Neural progenitor cell (in vitro differentiated cells): ENCODE results near the gene GHDC. TPM values are rescaled to one million over a fixed set of nuclear protein-coding genes. Genes with fewer than 3 reads are reported as not detected.
"Not testable (repeated sequence)": the region's sequence is repeated elsewhere in the genome, so short reads cannot be mapped to it uniquely, and the experiment has no call there.

ENCODE experiments used
- DNase-seq: peaks from one replicate; pipeline ENCODE4 v3.0.0-alpha.2; 2016; ENCODE audit warnings: low spot score
- H2AFZ ChIP-seq: fragments of 200-600 bp; sonication (generic); replicated peaks from 2 replicates; pipeline ENCODE4 v1.6.1; 2016; ENCODE audit warnings: antibody characterized with exemption
- H3F3A ChIP-seq: fragments of 200-600 bp; sonication (generic); 2 replicates; pipeline ENCODE4 v1.6.1; 2016; ENCODE audit warnings: antibody characterized with exemption, low read depth
- H3K27ac ChIP-seq: fragments of 200-600 bp; sonication (generic); 2 replicates; pipeline ENCODE4 v1.5.1; 2016; ENCODE audit warnings: mild to moderate bottlenecking
- H3K27me3 ChIP-seq: fragments of 200-600 bp; sonication (generic); 2 replicates; pipeline ENCODE4 v1.6.1; 2016; ENCODE audit warnings: mild to moderate bottlenecking, moderate library complexity
- H3K36me3 ChIP-seq: fragments of 200-600 bp; sonication (generic); 2 replicates; pipeline ENCODE4 v1.5.1; 2016
- H3K4me1 ChIP-seq: fragments of 200-600 bp; sonication (generic); 2 replicates; pipeline ENCODE4 v1.6.1; 2016; ENCODE audit warnings: mixed run types
- H3K4me2 ChIP-seq: fragments of 200-600 bp; sonication (generic); 2 replicates; pipeline ENCODE4 v1.6.1; 2016
- H3K4me3 ChIP-seq: fragments of 200-600 bp; sonication (generic); 2 replicates; pipeline ENCODE4 v1.5.1; 2016
- H3K79me2 ChIP-seq: fragments of 200-600 bp; sonication (generic); 2 replicates; pipeline ENCODE4 v1.6.1; 2016; ENCODE audit warnings: low read depth
- H3K9ac ChIP-seq: fragments of 200-600 bp; sonication (generic); 2 replicates; pipeline ENCODE4 v1.6.1; 2016
- H3K9me3 ChIP-seq: fragments of 200-600 bp; sonication (generic); 2 replicates; pipeline ENCODE4 v1.5.1; 2016; ENCODE audit warnings: low read depth
- H4K20me1 ChIP-seq: fragments of 200-600 bp; sonication (generic); 2 replicates; pipeline ENCODE4 v1.6.1; 2016; ENCODE audit warnings: low read depth
- H3K27ac Mint-ChIP-seq: 3 replicates; pipeline ENCODE4 v1.8.0; 2021; ENCODE audit warnings: mixed read lengths
- H3K27me3 Mint-ChIP-seq: 2 replicates; pipeline ENCODE4 v1.8.0; 2022; ENCODE audit warnings: low read depth, mild to moderate bottlenecking, inconsistent platforms, moderate library complexity, mixed read lengths; ENCODE audit not compliant: insufficient read depth
- H3K36me3 Mint-ChIP-seq: 3 replicates; pipeline ENCODE4 v1.8.0; 2021; ENCODE audit warnings: mixed read lengths
- H3K4me1 Mint-ChIP-seq: 3 replicates; pipeline ENCODE4 v1.8.0; 2021; ENCODE audit warnings: mixed read lengths
- H3K4me3 Mint-ChIP-seq: 3 replicates; pipeline ENCODE4 v1.8.0; 2021; ENCODE audit warnings: mild to moderate bottlenecking, moderate library complexity, mixed read lengths
- H3K9me3 Mint-ChIP-seq: 3 replicates; pipeline ENCODE4 v1.8.0; 2020; ENCODE audit warnings: mixed read lengths
- CTCF ChIP-seq: fragments of 200-600 bp; sonication (generic); IDR thresholded peaks from 2 replicates; pipeline ENCODE4 v1.5.1; 2017; ENCODE audit warnings: antibody characterized with exemption, mild to moderate bottlenecking
- EZH2 ChIP-seq: fragments of 200-600 bp; sonication (generic); IDR thresholded peaks from 2 replicates; pipeline ENCODE4 v1.6.1; 2017; ENCODE audit warnings: antibody characterized with exemption, mild to moderate bottlenecking, moderate library complexity
- EZH2phosphoT487 ChIP-seq: fragments of 200-600 bp; sonication (generic); IDR thresholded peaks from 2 replicates; pipeline ENCODE4 v1.6.1; 2017; ENCODE audit warnings: antibody characterized with exemption
- total RNA-seq: library from RNA; depleted of rRNA; stranded (reverse); fragments of >200 nt; gene quantifications from 2 replicates; pipeline ENCODE4 v1.2.3, GENCODE V29; 2015; ENCODE audit warnings: low replicate concordance

Gene GHDC
- total RNA-seq, 1 donor from 2014 or later: 7.7 TPM

GRCh38 chr17:42189651-42189965 lies 4.7 kb downstream of the GHDC start:
- no peaks in the 10 kb centered on the region for H3K9me3 ChIP-seq
- peaks cover 13% of the 10 kb centered on the region for H3K27me3 ChIP-seq
- H3K36me3 ChIP-seq: no peaks in the 10 kb centered on the region
- H3F3A ChIP-seq: peaks cover 15% of the 10 kb centered on the region
- no peak for DNase-seq
- H3K27ac Mint-ChIP-seq: no peak overlapping the region
- peaks cover 23% of the 10 kb centered on the region for H3K4me1 ChIP-seq
- H3K4me1 Mint-ChIP-seq: peaks cover 28% of the 10 kb centered on the region
- no peak overlapping the region for H2AFZ ChIP-seq
- H3K36me3 Mint-ChIP-seq: no peaks in the 10 kb centered on the region
- no peak overlapping the region for H3K4me3 Mint-ChIP-seq
- TF ChIP-seq CTCF (no peak), EZH2 (no peak), EZH2phosphoT487 (no peak)
- no peak overlapping the region for H3K4me3 ChIP-seq
- H3K9me3 Mint-ChIP-seq: no peaks in the 10 kb centered on the region
- peaks cover 16% of the 10 kb centered on the region for H4K20me1 ChIP-seq
- H3K4me2 ChIP-seq: no peak overlapping the region
- H3K79me2 ChIP-seq: no peaks in the 10 kb centered on the region
- no peak overlapping the region for H3K9ac ChIP-seq
- H3K27me3 Mint-ChIP-seq: peaks cover 11% of the 10 kb centered on the region
- H3K27ac ChIP-seq: no peak overlapping the region

- peaks cover 16% of the 10 kb centered on the region for H4K20me1 ChIP-seq
- peaks cover 18% of the 10 kb centered on the region for H3F3A ChIP-seq
- H3K36me3 ChIP-seq: no peaks in the 10 kb centered on the region
- H3K4me1 ChIP-seq: peaks cover 22% of the 10 kb centered on the region
- peaks cover 25% of the 10 kb centered on the region for H3K4me1 Mint-ChIP-seq
- TF ChIP-seq CTCF (no peak), EZH2phosphoT487 (no peak), EZH2 (no peak)
- H3K9me3 ChIP-seq: no peaks in the 10 kb centered on the region
- H3K27ac ChIP-seq: no peak overlapping the region
- H3K9me3 Mint-ChIP-seq: no peaks in the 10 kb centered on the region
- H3K27me3 ChIP-seq: peaks cover 19% of the 10 kb centered on the region
- no peak overlapping the region for H3K4me3 ChIP-seq
- H3K27me3 Mint-ChIP-seq: peaks cover 11% of the 10 kb centered on the region
- no peak overlapping the region for H3K4me3 Mint-ChIP-seq
- DNase-seq: no peak
- no peaks in the 10 kb centered on the region for H3K36me3 Mint-ChIP-seq
- H3K27ac Mint-ChIP-seq: no peak overlapping the region
- H3K4me2 ChIP-seq: no peak overlapping the region
- no peak overlapping the region for H2AFZ ChIP-seq
- H3K79me2 ChIP-seq: no peaks in the 10 kb centered on the region
- no peak overlapping the region for H3K9ac ChIP-seq
These were observed 5.3 kb downstream of the GHDC start for GRCh38 chr17:42188749-42189650.

GRCh38 chr17:42187833-42188232 lies 6.5 kb downstream of the GHDC start:
- peaks cover 30% of the 10 kb centered on the region for H3F3A ChIP-seq
- H3K9ac ChIP-seq: no peak overlapping the region
- no peak overlapping the region for H3K4me2 ChIP-seq
- H3K79me2 ChIP-seq: no peaks in the 10 kb centered on the region
- no peak overlapping the region for H2AFZ ChIP-seq
- Mint-ChIP-seq H3K4me1 (peaks cover 24% of the 10 kb centered on the region), H3K4me3 (no peak overlapping the region), H3K36me3 (no peaks in the 10 kb centered on the region), H3K9me3 (no peaks in the 10 kb centered on the region), H3K27me3 (peaks cover 17% of the 10 kb centered on the region), H3K27ac (peak overlapping the region; percentile 83)
- H3K36me3 ChIP-seq: no peaks in the 10 kb centered on the region
- peaks cover 20% of the 10 kb centered on the region for H3K4me1 ChIP-seq
- no peak overlapping the region for H3K27ac ChIP-seq
- TF ChIP-seq CTCF (no peak), EZH2phosphoT487 (no peak), EZH2 (no peak)
- no peak for DNase-seq
- H3K4me3 ChIP-seq: no peak overlapping the region
- no peaks in the 10 kb centered on the region for H3K9me3 ChIP-seq
- peaks cover 31% of the 10 kb centered on the region for H3K27me3 ChIP-seq
- peaks cover 16% of the 10 kb centered on the region for H4K20me1 ChIP-seq

GRCh38 chr17:42186191-42186590 lies 8.1 kb downstream of the GHDC start:
- H3K27ac ChIP-seq, H3K9me3 Mint-ChIP-seq, H3K36me3 Mint-ChIP-seq, H3K9ac ChIP-seq, H3K79me2 ChIP-seq, H2AFZ ChIP-seq, DNase-seq, H3K9me3 ChIP-seq, H3K4me3 ChIP-seq, H3K27ac Mint-ChIP-seq, H3K36me3 ChIP-seq: not testable (repeated sequence)
- Mint-ChIP-seq H3K27me3 (peaks cover 33% of the 10 kb centered on the region), H3K4me3 (peak overlapping the region; percentile 27), H3K4me1 (peaks cover 28% of the 10 kb centered on the region)
- Histone ChIP-seq H3K4me1 (peaks cover 20% of the 10 kb centered on the region), H3K27me3 (peaks cover 47% of the 10 kb centered on the region), H3K4me2 (peak overlapping the region; percentile 44), H3F3A (peaks cover 30% of the 10 kb centered on the region), H4K20me1 (peaks cover 16% of the 10 kb centered on the region)
